Spleen (tissue), 7 donors: ENCODE results near the gene TRMT1.
A peak's percentile ranks its signal among the peaks of the same experiment; 100 is the strongest.

Experiments used
- CTCF ChIP-seq, 11 experiments: fragments of 200-600 bp in 7 of 11; fragments of 450-650 bp in 4 of 11; sonication (generic) in 4 of 11; IDR thresholded peaks in 8 of 11; conservative IDR thresholded peaks in 3 of 11; 1 replicate in 7 of 11; 2 replicates in 4 of 11; pipeline versions ENCODE4 v1.4.0 to v1.8.0; 2016 to 2021; ENCODE audit warnings: antibody characterized with exemption in 11 of 11, inconsistent platforms in 4 of 11, mild to moderate bottlenecking in 1 of 11
- POLR2A ChIP-seq, 3 donors: fragments of 450-650 bp; IDR thresholded peaks; one replicate each; pipeline ENCODE4 v1.5.1; 2017; ENCODE audit warnings: antibody characterized with exemption in 3 of 3, mild to moderate bottlenecking in 1 of 3
- donor health status: DM: no; HTN: no; CAD: no; lungs with moderate emphysema.
- donor health status: DM: no; HTN: no; CAD: no.
- donor health status: DM: no; HTN: no; CAD: no.

GRCh38 chr19:13154241-13154778, 37.8 kb upstream of the TRMT1 start:
- no peak for TF ChIP-seq CTCF (IDR thresholded peaks at IDR 0.05 in 8 of 11, conservative IDR thresholded peaks at IDR 0.05 in 3 of 11)
- peak in 2 of 3 donors; percentile 6 to 59 for TF ChIP-seq POLR2A (IDR thresholded peaks at IDR 0.05)
